Muscle layer of duodenum (tissue), 2 donors: ENCODE data around the gene PEX1.
"Not testable (repeated sequence)": the region's sequence is repeated elsewhere in the genome, so short reads cannot be mapped to it uniquely, and the experiment has no call there.

Experiments used
- H3K27ac ChIP-seq: one replicate; pipeline ENCODE4 v1.7.0; 2013; ENCODE audit warnings: mild to moderate bottlenecking, low read length
- H3K27me3 ChIP-seq: one replicate; pipeline ENCODE4 v1.7.0; 2013; ENCODE audit warnings: low read depth, mild to moderate bottlenecking, control low read depth, low read length
- H3K36me3 ChIP-seq, 2 donors: one replicate each; pipeline ENCODE4 v1.7.0; 2013; ENCODE audit warnings: low read length in 2 of 2, control low read depth in 1 of 2, mild to moderate bottlenecking in 1 of 2; ENCODE audit not compliant: insufficient read depth in 2 of 2, control insufficient read depth in 1 of 2
- H3K4me1 ChIP-seq, 2 donors: one replicate each; pipeline ENCODE4 v1.7.0; 2013; ENCODE audit warnings: low read length in 2 of 2, mild to moderate bottlenecking in 2 of 2, control low read depth in 1 of 2, moderate library complexity in 1 of 2; ENCODE audit not compliant: insufficient read depth in 2 of 2, control insufficient read depth in 1 of 2
- H3K4me3 ChIP-seq, 2 donors: one replicate each; pipeline ENCODE4 v1.7.0; 2013; ENCODE audit warnings: low read length in 2 of 2, low read depth in 1 of 2, mild to moderate bottlenecking in 1 of 2
- H3K9me3 ChIP-seq, 2 donors: one replicate each; pipeline ENCODE4 v1.7.0; 2013; ENCODE audit warnings: low read length in 2 of 2, control low read depth in 1 of 2, mild to moderate bottlenecking in 1 of 2; ENCODE audit not compliant: control insufficient read depth in 1 of 2
- donor health status: healthy.

The PEX1 gene

GRCh38 chr7:92545116-92545515 lies 16.8 kb upstream of the PEX1 start:
- H3K9me3 ChIP-seq, H3K4me1 ChIP-seq, H3K4me3 ChIP-seq, H3K36me3 ChIP-seq, H3K27ac ChIP-seq, H3K27me3 ChIP-seq: not testable (repeated sequence)

GRCh38 chr7:92543542-92543941 lies 15.2 kb upstream of the PEX1 start:
- not testable (repeated sequence) for H3K27ac ChIP-seq, H3K4me1 ChIP-seq, H3K36me3 ChIP-seq, H3K27me3 ChIP-seq, H3K9me3 ChIP-seq, H3K4me3 ChIP-seq

- no peaks in the 10 kb centered on the region for H3K27me3 ChIP-seq
- H3K9me3 ChIP-seq, result no peaks in the 10 kb centered on the region
- no peak overlapping the region for H3K4me3 ChIP-seq
- peaks cover 1 to 24% of the 10 kb centered on the region in 2 donors for H3K4me1 ChIP-seq
- peaks cover 67 to 79% of the 10 kb centered on the region in 2 donors for H3K36me3 ChIP-seq
- no peak overlapping the region for H3K27ac ChIP-seq
Measured at GRCh38 chr7:92534572-92534971, 6.3 kb upstream of the PEX1 start.

DNA sequence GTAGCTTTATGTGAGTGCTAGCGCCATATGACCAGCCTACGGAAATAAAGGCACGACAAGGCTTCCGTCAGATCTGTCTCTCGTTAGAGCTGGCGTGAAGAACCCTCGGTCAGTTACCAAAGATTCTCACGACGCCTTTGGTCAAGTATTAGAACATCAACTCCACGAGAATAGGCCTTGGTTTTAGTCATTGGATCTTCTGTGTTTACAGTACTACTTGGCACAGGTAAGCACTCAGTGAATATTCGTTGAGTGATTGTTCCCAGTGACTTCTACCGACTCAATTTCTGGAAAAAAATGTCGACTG lies 591 bp upstream of the PEX1 start:
- Histone ChIP-seq H3K4me1 (peaks cover 11 to 41% of the 10 kb centered on the region in 2 donors), H3K27ac (peak overlapping the region; percentile 96), H3K9me3 (no peaks in the 10 kb centered on the region)

DNA sequence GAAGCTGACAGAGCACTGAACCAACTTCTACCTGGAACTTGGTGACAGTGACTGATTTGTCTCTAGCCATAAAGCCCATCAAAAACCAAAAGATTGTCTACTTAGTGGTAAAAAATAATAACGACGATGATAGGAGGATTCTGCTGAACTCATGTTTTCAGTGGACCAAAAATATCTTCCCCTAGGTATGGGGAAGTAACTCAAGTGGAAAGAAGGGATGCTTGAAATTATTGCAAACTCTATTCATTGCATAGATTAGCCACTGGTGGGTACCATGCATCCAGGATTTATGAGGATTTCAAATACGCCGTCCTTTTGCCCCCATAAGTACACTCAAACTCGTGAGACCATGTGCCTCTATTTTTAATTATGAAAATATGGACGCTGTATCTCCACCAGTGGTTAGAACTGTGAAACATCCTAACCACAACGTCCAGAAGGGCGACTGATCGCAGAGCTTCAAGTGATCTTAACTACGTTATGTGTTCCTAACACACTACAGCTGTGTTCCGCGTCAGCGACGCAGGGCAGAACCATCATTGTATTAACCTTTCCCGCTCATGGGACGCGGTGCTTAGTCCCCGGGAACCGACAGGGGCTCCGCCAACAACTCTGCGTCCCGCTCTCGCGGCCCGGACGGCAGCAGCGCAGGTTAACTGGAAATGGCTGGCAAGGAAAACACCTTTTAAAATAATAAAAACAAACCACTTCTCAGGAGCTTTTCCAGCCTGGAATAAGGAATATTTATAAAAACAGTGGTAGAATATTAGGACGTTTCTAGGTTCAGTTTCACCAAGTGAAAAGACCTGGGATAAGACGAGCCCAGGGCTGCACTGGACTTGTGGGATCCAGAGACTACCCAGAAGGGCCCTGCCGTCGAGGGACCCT lies 776 bp downstream of the PEX1 start:
- peak overlapping the region; percentile 87 for H3K27ac ChIP-seq

More for the DNA sequence above, 591 bp upstream of the PEX1 start:
- H3K36me3 ChIP-seq, result peaks cover 28 to 34% of the 10 kb centered on the region in 2 donors
- peak overlapping the region; percentile 88 to 95 for H3K4me3 ChIP-seq
- no peaks in the 10 kb centered on the region for H3K27me3 ChIP-seq

GRCh38 chr7:92523110-92523509 lies 5.2 kb downstream of the PEX1 start:
- no peak overlapping the region for H3K27ac ChIP-seq
- no peaks in the 10 kb centered on the region for H3K27me3 ChIP-seq
- peaks cover 6 to 20% of the 10 kb centered on the region in 2 donors for H3K4me1 ChIP-seq
- peaks cover 0 to 17% of the 10 kb centered on the region in 2 donors for H3K36me3 ChIP-seq
- no peak overlapping the region for H3K4me3 ChIP-seq
- no peaks in the 10 kb centered on the region for H3K9me3 ChIP-seq

More for the DNA sequence above, 776 bp downstream of the PEX1 start:
- peaks cover 11 to 41% of the 10 kb centered on the region in 2 donors for H3K4me1 ChIP-seq
- peaks cover 14 to 21% of the 10 kb centered on the region in 2 donors for H3K36me3 ChIP-seq
- no peaks in the 10 kb centered on the region for H3K9me3 ChIP-seq
- no peaks in the 10 kb centered on the region for H3K27me3 ChIP-seq
- H3K4me3 ChIP-seq, result peak overlapping the region; percentile 90 to 95

DNA sequence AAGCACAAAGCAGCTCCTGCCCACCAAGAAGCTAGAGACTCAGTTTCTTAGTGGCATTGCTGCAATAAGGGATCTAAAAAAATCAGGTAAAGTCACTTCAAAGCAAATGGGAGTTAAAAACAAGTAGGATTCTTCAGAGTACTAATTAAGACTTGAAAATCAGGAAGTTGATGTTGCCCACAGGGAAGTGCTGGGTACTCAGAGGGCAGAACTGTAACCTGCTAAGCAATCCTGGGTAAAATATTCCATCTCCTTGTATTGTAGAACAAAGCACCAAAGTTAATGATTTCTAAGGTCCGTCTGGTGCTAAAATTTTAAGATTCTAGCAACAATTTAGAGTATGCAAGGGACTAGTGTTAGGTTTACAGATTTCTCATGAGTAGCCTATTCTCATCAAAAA lies 8.3 kb downstream of the PEX1 start:
- H3K9me3 ChIP-seq, result no peaks in the 10 kb centered on the region
- no peak overlapping the region for H3K27ac ChIP-seq
- no peak overlapping the region for H3K4me3 ChIP-seq
- H3K36me3 ChIP-seq, result peaks cover 19 to 37% of the 10 kb centered on the region in 2 donors
- no peaks in the 10 kb centered on the region for H3K27me3 ChIP-seq
- H3K4me1 ChIP-seq, result no peaks in the 10 kb centered on the region

- Histone ChIP-seq H3K36me3 (peaks cover 19 to 42% of the 10 kb centered on the region in 2 donors), H3K4me3 (no peak overlapping the region), H3K4me1 (no peaks in the 10 kb centered on the region), H3K27me3 (no peaks in the 10 kb centered on the region), H3K27ac (no peak overlapping the region), H3K9me3 (no peaks in the 10 kb centered on the region)
Measured at GRCh38 chr7:92517631-92518030, 10.7 kb downstream of the PEX1 start.

DNA sequence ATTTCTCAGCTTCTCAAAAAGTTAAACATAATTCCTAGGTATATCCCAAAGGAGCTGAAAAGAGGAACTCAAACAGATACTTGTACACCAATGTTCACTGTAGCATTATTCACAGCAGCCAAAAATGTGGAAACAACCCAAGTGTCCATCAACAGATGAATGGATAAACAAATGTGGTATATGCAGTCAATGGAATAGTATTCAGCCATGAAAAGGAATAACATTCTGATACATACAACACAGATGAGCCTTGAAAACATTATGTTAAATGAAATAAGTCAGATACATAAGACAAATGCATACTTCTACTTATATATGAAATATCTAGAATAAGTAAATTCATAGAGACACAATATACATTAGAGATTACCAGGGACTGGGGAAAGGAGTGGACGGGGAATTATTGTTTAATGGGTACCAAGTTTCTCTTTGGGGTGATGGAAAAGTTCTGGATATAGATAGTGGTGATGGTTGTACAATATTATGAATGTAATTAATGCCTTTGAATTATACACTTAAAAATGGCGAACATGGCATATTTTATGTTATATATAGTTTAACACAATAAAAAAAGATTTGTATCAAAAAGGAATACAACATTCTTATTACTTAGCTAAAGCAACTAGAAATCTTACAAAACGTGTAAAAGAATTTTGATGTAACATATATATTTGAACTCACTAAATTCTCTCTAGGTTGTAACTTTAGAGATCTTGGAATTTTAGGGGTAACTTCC lies 15.0 kb downstream of the PEX1 start:
- Histone ChIP-seq H3K9me3 (no peaks in the 10 kb centered on the region), H3K4me1 (no peaks in the 10 kb centered on the region), H3K36me3 (peaks cover 23 to 27% of the 10 kb centered on the region in 2 donors), H3K27ac (no peak overlapping the region), H3K4me3 (no peak overlapping the region), H3K27me3 (no peaks in the 10 kb centered on the region)

- Histone ChIP-seq H3K27ac (no peak overlapping the region), H3K4me3 (no peak overlapping the region), H3K36me3 (peaks cover 23 to 34% of the 10 kb centered on the region in 2 donors), H3K27me3 (no peaks in the 10 kb centered on the region), H3K9me3 (no peaks in the 10 kb centered on the region), H3K4me1 (no peaks in the 10 kb centered on the region)
Measured at GRCh38 chr7:92508946-92509345, 19.4 kb downstream of the PEX1 start.

- Histone ChIP-seq H3K9me3 (no peaks in the 10 kb centered on the region), H3K27me3 (no peaks in the 10 kb centered on the region), H3K4me3 (no peak overlapping the region), H3K36me3 (peaks cover 29 to 46% of the 10 kb centered on the region in 2 donors), H3K27ac (no peak overlapping the region), H3K4me1 (no peaks in the 10 kb centered on the region)
Measured at GRCh38 chr7:92506363-92506762, 22.0 kb downstream of the PEX1 start.
